Stimulated activated CD4-positive, alpha-beta T cell treated with anti-CD3 and anti-CD28 coated beads, Interleukin-4, amount 100 ng/mL, for 24 hours (primary cell): ENCODE results near the gene DELE1.

Source experiments
- DNase-seq: peaks from one replicate; pipeline ENCODE4 v3.0.0-alpha.2; 2020

The DELE1 gene

GRCh38 chr5:141960018-141960417, 36.3 kb downstream of the DELE1 start:
- DNase-seq: no peak

DNA sequence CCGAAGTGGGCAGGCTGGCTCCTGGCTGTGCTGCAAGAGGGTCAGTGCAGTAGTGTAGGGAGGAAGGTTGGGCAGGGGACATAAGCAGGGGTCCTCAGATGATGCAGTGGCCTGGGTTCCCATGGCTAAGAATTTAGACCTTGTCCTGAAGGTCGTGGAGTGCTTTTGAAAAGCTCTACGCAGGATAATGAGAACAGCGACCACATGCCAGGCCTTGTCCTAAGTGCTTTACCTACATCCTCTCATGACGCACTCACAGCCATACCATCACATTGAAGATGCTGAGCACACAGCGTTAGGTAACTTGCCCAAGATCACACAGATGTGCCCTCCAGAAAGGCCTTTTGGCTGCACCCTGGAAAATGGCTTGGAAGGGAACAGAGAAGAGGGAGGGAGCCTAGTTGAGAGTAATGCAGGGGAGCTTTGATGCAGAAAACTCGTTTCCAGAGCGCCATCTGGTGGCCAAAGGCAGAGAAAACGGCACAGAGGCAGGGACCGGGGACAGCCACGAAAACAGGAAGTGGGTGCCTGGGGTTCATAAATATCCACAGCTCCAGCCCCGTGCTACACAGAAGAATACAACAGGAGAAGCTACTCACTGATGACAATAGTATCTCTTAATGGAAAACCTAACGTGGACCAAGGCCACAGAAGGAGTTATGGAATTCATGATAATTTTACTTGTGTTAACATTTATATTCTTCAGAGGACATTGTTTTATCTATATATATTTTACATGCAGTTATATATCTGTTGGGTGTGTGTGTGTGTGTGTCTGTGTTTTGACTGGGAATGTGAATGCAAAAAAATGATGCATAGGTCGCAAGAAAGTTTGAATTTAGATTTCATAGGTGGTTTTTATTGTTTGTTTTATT, 37.0 kb downstream of the DELE1 start:
- DNase-seq: peak; percentile 93

DNA sequence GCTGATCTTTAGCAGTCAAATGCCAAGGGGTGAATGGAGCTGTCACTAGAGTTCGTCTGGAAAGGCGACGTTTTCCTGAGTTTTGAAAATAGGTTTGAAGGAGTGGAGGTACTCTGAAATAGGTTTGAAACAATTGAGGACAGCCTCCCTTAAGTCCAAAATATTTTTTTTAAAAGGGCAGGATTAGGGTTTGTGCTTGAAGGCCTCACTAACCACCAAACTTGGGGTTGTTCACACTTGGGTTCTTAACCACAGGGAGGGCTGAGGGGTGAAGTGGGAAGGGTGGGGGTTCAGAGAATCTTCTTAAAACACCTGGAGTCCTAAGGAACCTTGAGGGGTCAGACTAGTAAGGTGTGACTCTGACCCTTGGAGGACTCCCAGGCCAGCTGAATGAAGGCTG, 37.8 kb downstream of the DELE1 start:
- DNase-seq: no peak

GRCh38 chr5:141963701-141964100, 40.0 kb downstream of the DELE1 start:
- no peak for DNase-seq

DNA sequence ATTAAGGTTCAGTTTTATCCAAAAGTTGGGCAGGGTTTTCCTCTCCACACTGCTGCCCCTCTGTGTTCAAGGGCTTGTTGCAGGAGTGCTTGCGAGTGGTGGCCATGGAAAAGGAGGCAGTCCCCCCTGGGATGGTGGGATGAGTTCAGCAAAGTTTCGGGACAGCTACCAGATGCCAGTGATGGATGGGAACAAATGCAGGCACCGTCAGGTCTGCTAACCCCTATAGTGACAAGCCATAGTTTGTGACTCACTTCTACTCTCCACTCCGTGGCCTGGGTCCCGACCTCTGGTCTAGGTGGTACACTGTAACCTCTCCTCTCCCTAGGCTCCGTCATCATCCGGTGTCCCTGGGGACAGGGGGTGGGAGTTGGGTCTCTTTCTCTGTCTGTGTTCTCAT, 41.4 kb downstream of the DELE1 start:
- DNase-seq: no peak

DNA sequence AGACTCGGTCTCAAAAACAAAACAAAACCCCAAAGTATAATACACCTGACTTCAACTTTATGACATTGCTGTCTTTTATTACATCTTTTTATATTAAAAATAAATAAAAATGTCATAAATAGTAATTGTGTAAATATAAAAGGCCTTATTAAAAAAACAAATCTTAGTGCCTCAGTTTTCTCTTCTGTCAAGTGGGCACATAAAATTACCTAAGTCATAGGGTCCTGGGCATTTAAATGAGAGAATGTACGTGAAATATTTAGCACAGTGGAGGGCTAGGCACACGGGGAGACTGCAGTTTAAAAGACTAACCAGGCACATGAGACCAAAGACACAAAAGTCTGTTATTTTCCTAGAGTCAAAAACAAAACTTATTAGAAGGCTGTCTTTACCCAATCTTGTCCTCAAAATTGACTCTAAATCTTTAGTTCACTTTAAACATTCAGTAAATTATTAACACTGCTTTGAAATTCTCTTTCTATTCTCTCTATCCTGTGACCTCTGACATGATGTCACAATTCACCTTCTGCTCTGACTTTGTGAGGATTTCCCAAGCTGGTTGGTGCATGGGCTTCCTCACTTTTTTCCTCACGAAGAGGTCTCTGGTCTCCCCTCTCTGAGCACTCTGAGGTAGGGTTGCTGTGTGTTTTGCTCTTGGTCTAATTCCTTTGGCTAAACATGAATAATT, 42.7 kb downstream of the DELE1 start:
- no peak for DNase-seq

GRCh38 chr5:141966963-141967333, 43.3 kb downstream of the DELE1 start:
- DNase-seq: no peak

- peak; percentile 93 for DNase-seq
Observed at GRCh38 chr5:141968914-141969608, 45.4 kb downstream of the DELE1 start, which contains the start of gene RNF14. TSS of gene RNF14 (plus strand) at chr5:141969105. CDS start at chr5:141973589, 4,484 bp downstream.

DNA sequence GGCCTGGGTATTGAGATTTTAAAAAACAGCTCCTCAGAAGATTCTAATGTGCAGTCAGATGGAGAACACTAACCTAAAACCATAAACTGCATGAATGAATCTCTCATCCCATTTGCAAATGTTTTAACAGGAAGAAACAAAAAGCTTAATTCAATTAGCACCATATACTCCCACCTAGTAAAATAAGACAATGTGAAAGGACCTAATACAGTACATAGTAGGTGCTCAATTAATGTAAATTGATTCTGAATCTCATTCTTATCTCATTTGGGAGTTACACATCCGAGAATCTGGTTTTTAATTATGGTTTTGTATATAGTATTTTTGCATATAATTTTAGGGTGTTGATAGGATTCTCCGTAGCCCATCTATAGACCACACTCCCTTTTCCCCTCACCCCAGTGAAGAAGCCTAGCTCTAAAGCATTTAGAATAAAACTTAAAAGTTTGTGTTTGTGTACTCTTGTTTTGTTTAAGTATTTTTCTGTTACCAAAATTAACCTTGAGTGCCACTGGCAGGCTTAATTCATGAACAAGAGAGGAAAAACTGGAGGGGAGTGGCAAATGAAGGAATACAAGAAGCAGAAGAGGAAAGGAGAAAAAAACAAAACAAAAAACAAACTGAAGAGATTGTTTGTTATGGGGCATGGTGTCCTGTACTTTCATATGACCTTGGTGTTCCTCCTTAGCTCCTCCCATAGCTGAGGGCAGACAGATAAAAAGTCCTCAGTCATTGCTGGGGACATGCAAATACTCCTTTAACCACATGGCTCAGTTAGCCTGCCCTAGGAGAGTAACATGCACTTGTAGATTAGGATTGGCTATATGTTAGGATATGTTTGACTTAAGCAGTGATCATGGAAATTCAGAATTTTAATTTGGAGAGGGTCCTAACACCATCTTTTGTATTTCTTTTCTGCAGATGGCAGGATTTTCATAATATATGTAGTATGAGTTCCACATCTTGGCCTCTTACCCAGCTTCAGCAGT, 46.4 kb downstream of the DELE1 start:
- no peak for DNase-seq

DNA sequence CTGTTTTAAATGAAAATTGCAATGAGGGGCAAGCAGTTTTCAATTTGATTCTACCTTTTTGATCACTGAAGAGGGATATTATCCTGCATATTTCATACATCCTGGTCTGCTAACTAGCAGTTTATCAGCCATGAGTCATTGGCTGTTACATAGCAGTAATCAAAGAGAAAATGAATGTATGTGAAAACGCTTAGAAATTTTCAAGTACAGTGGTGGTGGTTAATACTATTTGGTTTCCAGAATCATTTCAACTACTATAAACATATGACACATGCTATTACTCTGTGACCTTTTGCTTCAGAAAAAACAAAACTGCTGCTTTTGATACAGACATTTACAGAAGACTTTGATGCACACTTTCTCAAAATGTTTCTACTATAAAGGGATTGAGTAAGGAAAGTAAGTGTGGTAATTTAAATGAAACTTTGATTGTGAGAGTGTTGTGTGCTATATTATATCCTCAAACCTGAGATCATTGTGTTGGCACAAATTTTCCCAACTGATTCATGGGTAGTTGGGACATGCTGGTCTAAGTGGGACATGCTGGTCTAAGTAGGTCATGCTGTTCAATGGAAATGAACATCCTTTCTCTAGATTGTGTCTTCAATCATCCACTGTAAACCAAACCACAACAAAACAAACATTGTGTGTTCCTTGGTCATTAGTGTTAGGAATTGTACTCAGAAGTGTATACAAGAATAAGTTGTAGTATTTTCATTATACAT, 50.4 kb downstream of the DELE1 start:
- DNase-seq: no peak

- no peak for DNase-seq
Observed at GRCh38 chr5:141976176-141976575, 52.5 kb downstream of the DELE1 start.

- DNase-seq: no peak
Observed at GRCh38 chr5:141978389-141978788, 54.7 kb downstream of the DELE1 start.

- DNase-seq: no peak
Observed at GRCh38 chr5:141982626-141983025, 59.0 kb downstream of the DELE1 start.

DNA sequence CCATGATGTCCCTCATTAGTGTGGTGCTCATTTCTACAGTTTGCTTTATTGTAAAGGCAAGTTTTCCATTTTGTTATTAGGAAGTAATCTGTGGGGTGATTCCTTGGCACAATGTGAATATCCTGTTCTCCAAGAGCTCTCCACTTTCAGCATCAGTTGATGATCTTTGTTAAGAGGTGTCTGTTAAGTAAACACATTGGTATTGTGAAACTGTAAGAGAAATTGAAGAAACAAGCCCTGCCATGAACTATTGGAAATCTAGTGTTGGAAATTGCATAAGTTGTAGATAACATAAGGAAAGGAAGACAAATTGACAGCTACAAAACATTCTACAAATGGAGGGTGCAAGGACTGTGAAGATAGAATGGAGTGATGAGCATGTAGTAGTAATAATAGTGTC, 62.4 kb downstream of the DELE1 start:
- no peak for DNase-seq

- DNase-seq: no peak
Observed at GRCh38 chr5:141989720-141990119, 66.0 kb downstream of the DELE1 start.
